Subcutaneous adipose tissue (tissue), 4 donors: ENCODE measurements around the gene TMEM47. TPM values are rescaled to one million over a fixed set of nuclear protein-coding genes. Genes with fewer than 3 reads are reported as not detected.

Experiments
- CTCF ChIP-seq: fragments of 450-650 bp; IDR thresholded peaks from one replicate; pipeline ENCODE4 v1.5.1; 2016; ENCODE audit warnings: low read depth, mild to moderate bottlenecking, control low read depth, antibody characterized with exemption, moderate library complexity
- total RNA-seq, 4 donors: library from RNA; depleted of rRNA; stranded (reverse); fragments of >200 nt; gene quantifications; one replicate each; pipeline ENCODE4 v1.1.0, GENCODE V29; 2016

Gene TMEM47
- total RNA-seq, 4 donors from 2014 or later: 31.1 to 56.1 (median 46.3) TPM

- no peak for TF ChIP-seq CTCF
Measured at GRCh38 chrX:34584781-34585180, 72.3 kb downstream of the TMEM47 start.

- no peak for TF ChIP-seq CTCF
Measured at GRCh38 chrX:34580069-34580468, 77.0 kb downstream of the TMEM47 start.

- no peak for TF ChIP-seq CTCF
Measured at GRCh38 chrX:34578237-34578636, 78.8 kb downstream of the TMEM47 start.
